ENCODE results near the gene USP20.

- TF ChIP-seq, protein P1, sequence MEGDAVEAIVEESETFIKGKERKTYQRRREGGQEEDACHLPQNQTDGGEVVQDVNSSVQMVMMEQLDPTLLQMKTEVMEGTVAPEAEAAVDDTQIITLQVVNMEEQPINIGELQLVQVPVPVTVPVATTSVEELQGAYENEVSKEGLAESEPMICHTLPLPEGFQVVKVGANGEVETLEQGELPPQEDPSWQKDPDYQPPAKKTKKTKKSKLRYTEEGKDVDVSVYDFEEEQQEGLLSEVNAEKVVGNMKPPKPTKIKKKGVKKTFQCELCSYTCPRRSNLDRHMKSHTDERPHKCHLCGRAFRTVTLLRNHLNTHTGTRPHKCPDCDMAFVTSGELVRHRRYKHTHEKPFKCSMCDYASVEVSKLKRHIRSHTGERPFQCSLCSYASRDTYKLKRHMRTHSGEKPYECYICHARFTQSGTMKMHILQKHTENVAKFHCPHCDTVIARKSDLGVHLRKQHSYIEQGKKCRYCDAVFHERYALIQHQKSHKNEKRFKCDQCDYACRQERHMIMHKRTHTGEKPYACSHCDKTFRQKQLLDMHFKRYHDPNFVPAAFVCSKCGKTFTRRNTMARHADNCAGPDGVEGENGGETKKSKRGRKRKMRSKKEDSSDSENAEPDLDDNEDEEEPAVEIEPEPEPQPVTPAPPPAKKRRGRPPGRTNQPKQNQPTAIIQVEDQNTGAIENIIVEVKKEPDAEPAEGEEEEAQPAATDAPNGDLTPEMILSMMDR (IDR thresholded peaks at IDR 0.05): no peak
- TF ChIP-seq POLR2A (IDR thresholded peaks at IDR 0.05): no peak
These were observed 59.0 kb downstream of the USP20 start for GRCh38 chr9:129894120-129894823.

All from Peyer's patch (tissue), 4 donors.